HepG2 (cell line): ENCODE results near the gene CDH12. TPM values are rescaled to one million over a fixed set of nuclear protein-coding genes. Genes with fewer than 3 reads are reported as not detected.

Source experiments
- ATAC-seq: fragments of 200-7000 bp; cut with Tn5 transposase; 3 replicates; pipeline ENCODE4 v1.9.1; 2020; ENCODE audit warnings: mild to moderate bottlenecking, moderate library complexity
- BruUV-seq: library from RNA; stranded (reverse); fragments of 400-500 nt; replicated peaks from 2 replicates; lab custom pipeline; 2021; lab: Mats Ljungman, UMichigan
- CTCF ChIA-PET: fragments of 300-600 bp; formaldehyde crosslinking; extraction: SDS; loops from one replicate; lab custom pipeline; 2021; ENCODE audit warnings: low total read pairs, inconsistent platforms, low intra/inter-chr PET ratio; lab: Yijun Ruan, JAX
- POLR2A ChIA-PET: fragments of 350-600 bp; sonication (Branson Sonifier 250); formaldehyde crosslinking; loops from one replicate; lab custom pipeline; 2020; ENCODE audit warnings: antibody characterized with exemption, inconsistent platforms; lab: Yijun Ruan, JAX
- DNase-seq: peaks from one replicate; pipeline ENCODE4 v3.0.0-alpha.2; 2015; ENCODE audit warnings: low spot score
- FAIRE-seq: peaks from 3 replicates; lab custom pipeline; 2011; peaks lifted over from hg19 to GRCh38; lab: Jason Lieb, UNC
- H2AFZ ChIP-seq: one replicate; pipeline ENCODE4 v1.6.1; 2011; ENCODE audit warnings: low read length, inconsistent platforms
- H3K27ac ChIP-seq: fragments of 300-600 bp; 3 replicates; pipeline ENCODE4 v1.8.0; 2011; ENCODE audit warnings: mixed run types, mild to moderate bottlenecking, mixed read lengths, low read length, inconsistent platforms; ENCODE audit not compliant: insufficient read depth; ENCODE audit errors: extremely low read length
- H3K27me3 ChIP-seq, 2 experiments: fragments of 200-600 bp in 1 of 2; 2 replicates in 1 of 2; 3 replicates in 1 of 2; pipeline versions ENCODE4 v1.6.0 to v1.8.0; 2011; ENCODE audit warnings: low read length in 2 of 2, mild to moderate bottlenecking in 2 of 2, moderate library complexity in 2 of 2, inconsistent platforms in 1 of 2; ENCODE audit not compliant: insufficient read depth in 2 of 2, control insufficient read depth in 1 of 2
- H3K36me3 ChIP-seq, 2 experiments: fragments of 200-600 bp in 1 of 2; replicated peaks in 1 of 2; 2 replicates in 1 of 2; 3 replicates in 1 of 2; pipeline versions ENCODE4 v1.5.1 to v1.8.0; 2011; ENCODE audit warnings: low read length in 2 of 2, inconsistent platforms in 1 of 2; ENCODE audit not compliant: insufficient read depth in 2 of 2, control insufficient read depth in 1 of 2
- H3K4me1 ChIP-seq: 2 replicates; pipeline ENCODE4 v1.5.1; 2012; ENCODE audit warnings: low read length, inconsistent platforms; ENCODE audit not compliant: insufficient read depth
- H3K4me2 ChIP-seq: 2 replicates; pipeline ENCODE4 v1.6.0; 2011; ENCODE audit warnings: low read depth, low read length, inconsistent platforms
- H3K4me3 ChIP-seq, 3 experiments: fragments of 200-600 bp in 1 of 3; sonication (generic), shearing (Covaris generic) in 1 of 3; replicated peaks in 1 of 3; 2 replicates each; pipeline ENCODE4 v1.5.1; 2011 to 2016; ENCODE audit warnings: low read length in 3 of 3, inconsistent platforms in 2 of 3, low read depth in 2 of 3, mild to moderate bottlenecking in 2 of 3, control low read depth in 1 of 3, mixed read lengths in 1 of 3; ENCODE audit not compliant: insufficient read depth in 1 of 3
- H3K79me2 ChIP-seq: one replicate; pipeline ENCODE4 v1.6.1; 2011; ENCODE audit warnings: low read length, inconsistent platforms; ENCODE audit not compliant: insufficient read depth
- H3K9ac ChIP-seq: 2 replicates; pipeline ENCODE4 v1.6.0; 2011; ENCODE audit warnings: mild to moderate bottlenecking, low read depth, low read length, inconsistent platforms; ENCODE audit not compliant: insufficient read depth
- H3K9me3 ChIP-seq: 2 replicates; pipeline ENCODE4 v1.5.1; 2012; ENCODE audit warnings: mild to moderate bottlenecking, low read length
- H4K20me1 ChIP-seq: 2 replicates; pipeline ENCODE4 v1.6.0; 2011; ENCODE audit warnings: inconsistent platforms, mild to moderate bottlenecking, low read length, moderate library complexity; ENCODE audit not compliant: insufficient read depth
- GZF1 ChIP-seq: sonication (generic); formaldehyde crosslinking; IDR thresholded peaks from 2 replicates; pipeline ENCODE4 v1.5.1; 2020; ENCODE audit warnings: mild to moderate bottlenecking, missing genetic modification reagents
- HNF4G ChIP-seq, 2 experiments: sonication (generic) in 1 of 2; formaldehyde crosslinking in 1 of 2; IDR thresholded peaks; 2 replicates each; pipeline versions ENCODE4 v1.4.0 to v1.6.1; 2011 to 2020; ENCODE audit warnings: borderline replicate concordance in 2 of 2, low read depth in 2 of 2, mild to moderate bottlenecking in 2 of 2, low read length in 1 of 2, missing genetic modification reagents in 1 of 2, moderate library complexity in 1 of 2
- HNRNPLL ChIP-seq: fragments of 200-400 bp; formaldehyde crosslinking; IDR thresholded peaks from 2 replicates; pipeline ENCODE4 v1.6.1; 2017; ENCODE audit warnings: mild to moderate bottlenecking, low read depth, low read length; ENCODE audit not compliant: poor library complexity, severe bottlenecking
- ISL2 ChIP-seq: sonication (generic); formaldehyde crosslinking; IDR thresholded peaks from 2 replicates; pipeline ENCODE4 v1.5.0; 2020; ENCODE audit warnings: missing genetic modification reagents
- JARID2 ChIP-seq: sonication (generic); formaldehyde crosslinking; IDR thresholded peaks from 2 replicates; pipeline ENCODE4 v1.8.1; 2023; ENCODE audit warnings: missing genetic modification reagents, inconsistent platforms; ENCODE audit not compliant: insufficient replicate concordance
- KAT7 ChIP-seq: IDR thresholded peaks from 2 replicates; pipeline ENCODE4 v1.6.1; 2018; ENCODE audit warnings: borderline replicate concordance, missing compliant biosample characterization
- KDM5A ChIP-seq: fragments of 200-600 bp; sonication (generic); IDR thresholded peaks from 2 replicates; pipeline ENCODE4 v1.7.0; 2018; ENCODE audit warnings: antibody characterized with exemption, mild to moderate bottlenecking, low read length, borderline replicate concordance
- MTF1 ChIP-seq: sonication (generic); formaldehyde crosslinking; IDR thresholded peaks from 2 replicates; pipeline ENCODE4 v1.5.0; 2020; ENCODE audit warnings: missing genetic modification reagents
- NFE2L1 ChIP-seq: sonication (generic); formaldehyde crosslinking; IDR thresholded peaks from 2 replicates; pipeline ENCODE4 v1.4.0; 2020; ENCODE audit warnings: missing genetic modification reagents, mild to moderate bottlenecking, borderline replicate concordance
- POLR2AphosphoS5 ChIP-seq: IDR thresholded peaks from 2 replicates; pipeline ENCODE4 v1.6.1; 2012; ENCODE audit warnings: low read depth, low read length
- TAF1 ChIP-seq: sonication (generic); formaldehyde crosslinking; IDR thresholded peaks from 2 replicates; pipeline ENCODE4 v1.4.0; 2020; ENCODE audit warnings: missing genetic modification reagents
- ZNF124 ChIP-seq: sonication (generic); formaldehyde crosslinking; IDR thresholded peaks from 2 replicates; pipeline ENCODE4 v1.4.0; 2020; ENCODE audit warnings: missing genetic modification reagents
- ZNF713 ChIP-seq: sonication (generic); formaldehyde crosslinking; IDR thresholded peaks from 2 replicates; pipeline ENCODE4 v1.4.0; 2020; ENCODE audit warnings: mild to moderate bottlenecking, missing genetic modification reagents
- ZNF775 ChIP-seq: sonication (generic); formaldehyde crosslinking; IDR thresholded peaks from 2 replicates; pipeline ENCODE4 v1.4.0; 2020; ENCODE audit warnings: missing genetic modification reagents, mild to moderate bottlenecking, moderate library complexity, borderline replicate concordance
- ZSCAN25 ChIP-seq: sonication (generic); formaldehyde crosslinking; IDR thresholded peaks from 2 replicates; pipeline ENCODE4 v1.8.0; 2022; ENCODE audit warnings: mild to moderate bottlenecking, missing genetic modification reagents
- WGBS: methylation state at CpG from one replicate; pipeline ENCODE4 v1.1.6; 2017; ENCODE audit warnings: low lambda C conversion rate; 5-methylcytosine and 5-hydroxymethylcytosine counted together
- in situ Hi-C: cut with HindIII; loops from 2 replicates; pipeline ENCODE4 v1.10.0; 2017; ENCODE audit warnings: low pct_unique_long_range_greater_than_20kb; ENCODE audit not compliant: extremely low pct_ligation_motif_present
- intact Hi-C: fragments of 100-400 bp; cut with micrococcal nuclease; formaldehyde crosslinking; loops from one replicate; pipeline ENCODE4 v1.10.0; 2022; ENCODE audit not compliant: unreplicated experiment
- polyA plus RNA-seq, 8 experiments: library from polyadenylated mRNA; depleted of rRNA in 3 of 8; stranded (reverse) in 7 of 8; unstranded in 1 of 8; fragments of >200 nt; fragmentation: Illumina TruSeq in 4 of 8; extraction: Trizol in 4 of 8; gene quantifications; 2 replicates each; pipeline versions ENCODE4 v1.2.1 to v1.2.3, GENCODE V29; 2011 to 2016; ENCODE audit warnings: low read depth in 4 of 8, missing spikeins in 1 of 8, mixed read lengths in 1 of 8; ENCODE audit not compliant: insufficient read depth in 1 of 8
- total RNA-seq, 5 experiments: library from RNA; depleted of rRNA; stranded (reverse); fragments of >200 nt; fragmentation: Illumina TruSeq; extraction: Trizol; gene quantifications; 2 replicates each; pipeline ENCODE4 v1.2.3, GENCODE V29; 2016; ENCODE audit warnings: low read depth in 1 of 5
- TF ChIP-seq, protein P1 (sequence below): sonication (generic); formaldehyde crosslinking; IDR thresholded peaks from 2 replicates; pipeline ENCODE4 v1.5.0; 2020; ENCODE audit warnings: missing genetic modification reagents
- TF ChIP-seq, protein P2 (sequence below): sonication (generic); formaldehyde crosslinking; IDR thresholded peaks from 2 replicates; pipeline ENCODE4 v1.4.0; 2020; ENCODE audit warnings: mild to moderate bottlenecking, missing genetic modification reagents

Gene CDH12
- total and polyA plus RNA-seq, 2 of the 13 experiments (the other 11 are each of a cell fraction or from before 2014, with no cell fraction given): not detected

DNA sequence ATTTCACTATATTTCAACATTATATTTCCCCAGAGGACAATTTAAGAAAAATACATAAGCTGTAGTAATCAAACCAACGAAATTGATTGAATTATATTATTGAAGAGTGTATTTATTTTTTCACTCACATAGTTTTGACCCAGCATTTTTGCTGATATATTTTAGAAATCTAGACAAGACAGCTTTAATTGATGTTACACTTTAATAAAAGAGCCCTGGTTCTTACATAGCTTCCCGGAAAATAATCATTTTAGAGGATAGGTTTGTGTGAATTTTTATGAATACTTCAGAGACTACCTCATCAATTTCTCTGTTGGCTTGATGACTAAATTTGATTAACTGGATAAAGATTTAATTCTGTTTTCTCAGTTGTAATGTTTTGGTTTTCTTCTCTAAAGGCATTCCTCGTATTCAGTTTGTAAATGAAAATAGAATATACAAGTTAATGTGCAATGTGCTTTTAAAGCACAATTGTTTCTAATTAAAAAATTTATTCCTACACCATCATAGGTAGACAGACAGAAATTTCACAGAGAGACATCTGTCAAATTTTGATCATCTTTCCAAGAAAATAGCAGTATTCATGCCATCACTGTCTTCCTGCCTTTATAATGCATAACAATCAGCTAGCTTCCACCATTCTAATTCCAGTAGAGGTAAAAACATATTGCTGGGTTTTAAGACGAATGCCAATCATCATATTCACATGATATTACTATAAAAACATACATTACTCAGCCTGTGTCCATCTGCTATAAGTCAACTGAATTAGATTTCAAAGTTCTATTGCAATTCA is 441.4 kb downstream of the CDH12 start:
- ATAC-seq: no peak
- no TSS peak for BruUV-seq
- no peak overlapping the region for H3K4me3 ChIP-seq
- intact Hi-C loops (no loop called here), in situ Hi-C loops (no loop called here)
- H2AFZ ChIP-seq: no peak overlapping the region
- H3K36me3 ChIP-seq: no peaks in the 10 kb centered on the region
- no peaks in the 10 kb centered on the region for H3K4me1 ChIP-seq
- H3K27ac ChIP-seq: no peak overlapping the region
- FAIRE-seq: no peak
- POLR2A ChIA-PET: no interaction called here
- CTCF ChIA-PET: no interaction called here
- no peaks in the 10 kb centered on the region for H4K20me1 ChIP-seq
- TF ChIP-seq ZNF775 (CRISPR knock-in tag): no peak
- TF ChIP-seq ZNF713 (CRISPR knock-in tag): no peak
- no peak for TF ChIP-seq ISL2
- TF ChIP-seq ZNF124 (CRISPR knock-in tag): no peak
- no peak for TF ChIP-seq KAT7 (CRISPR knock-in tag)
- TF ChIP-seq HNF4G (IDR thresholded peaks at IDR 0.05; ENCODE audit: borderline replicate concordance, low read depth, low read length): no peak
- no peak for TF ChIP-seq HNF4G (CRISPR knock-in tag; IDR thresholded peaks at IDR 0.05; ENCODE audit: borderline replicate concordance, low read depth)
- under 1% methylated on average over 4 of the region's 4 CpGs for WGBS
- H3K27me3 ChIP-seq: no peaks in the 10 kb centered on the region
- H3K4me2 ChIP-seq: no peak overlapping the region
- DNase-seq: no peak
- H3K79me2 ChIP-seq: no peaks in the 10 kb centered on the region
- H3K9me3 ChIP-seq: no peaks in the 10 kb centered on the region
- no peak overlapping the region for H3K9ac ChIP-seq

DNA sequence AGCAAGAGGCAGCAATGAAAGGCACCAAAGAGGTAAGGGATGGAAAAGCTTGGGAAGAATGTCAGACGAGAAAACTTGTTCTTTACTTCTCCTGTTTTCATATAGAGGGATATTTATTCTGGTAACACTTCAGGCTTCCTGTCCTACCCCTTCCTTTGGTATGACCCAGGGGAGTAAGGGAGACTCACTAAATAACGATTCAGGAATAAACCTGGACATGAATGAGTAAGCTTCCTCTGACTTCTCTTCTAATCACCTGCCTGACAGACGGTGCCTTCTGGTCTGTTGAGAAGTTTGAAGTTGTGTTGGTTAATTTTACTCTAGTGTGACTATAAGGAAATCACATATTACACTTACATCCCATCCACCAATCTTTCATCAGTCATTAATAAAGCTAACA is 461.2 kb downstream of the CDH12 start:
- ChIA-PET CTCF (no interaction called here), POLR2A (no interaction called here)
- FAIRE-seq: no peak
- in situ Hi-C loops (no loop called here), intact Hi-C loops (no loop called here)
- Histone ChIP-seq H3K36me3 (no peaks in the 10 kb centered on the region), H2AFZ (no peak overlapping the region), H3K4me2 (no peak overlapping the region), H3K27ac (no peak overlapping the region), H3K9me3 (no peaks in the 10 kb centered on the region), H3K27me3 (no peaks in the 10 kb centered on the region), H3K4me1 (no peaks in the 10 kb centered on the region), H3K79me2 (no peaks in the 10 kb centered on the region), H3K9ac (no peak overlapping the region), H4K20me1 (no peaks in the 10 kb centered on the region), H3K4me3 (no peak overlapping the region)
- DNase-seq: no peak
- ATAC-seq: no peak
- BruUV-seq: no TSS peak
- WGBS: 2% methylated on average over 3 of the region's 3 CpGs
- TF ChIP-seq HNRNPLL (no peak), JARID2 (CRISPR knock-in tag) (no peak), POLR2AphosphoS5 (no peak), ZSCAN25 (CRISPR knock-in tag) (no peak), NFE2L1 (CRISPR knock-in tag) (no peak), TAF1 (no peak), KDM5A (no peak), GZF1 (no peak), MTF1 (no peak)
- TF ChIP-seq, protein P1, sequence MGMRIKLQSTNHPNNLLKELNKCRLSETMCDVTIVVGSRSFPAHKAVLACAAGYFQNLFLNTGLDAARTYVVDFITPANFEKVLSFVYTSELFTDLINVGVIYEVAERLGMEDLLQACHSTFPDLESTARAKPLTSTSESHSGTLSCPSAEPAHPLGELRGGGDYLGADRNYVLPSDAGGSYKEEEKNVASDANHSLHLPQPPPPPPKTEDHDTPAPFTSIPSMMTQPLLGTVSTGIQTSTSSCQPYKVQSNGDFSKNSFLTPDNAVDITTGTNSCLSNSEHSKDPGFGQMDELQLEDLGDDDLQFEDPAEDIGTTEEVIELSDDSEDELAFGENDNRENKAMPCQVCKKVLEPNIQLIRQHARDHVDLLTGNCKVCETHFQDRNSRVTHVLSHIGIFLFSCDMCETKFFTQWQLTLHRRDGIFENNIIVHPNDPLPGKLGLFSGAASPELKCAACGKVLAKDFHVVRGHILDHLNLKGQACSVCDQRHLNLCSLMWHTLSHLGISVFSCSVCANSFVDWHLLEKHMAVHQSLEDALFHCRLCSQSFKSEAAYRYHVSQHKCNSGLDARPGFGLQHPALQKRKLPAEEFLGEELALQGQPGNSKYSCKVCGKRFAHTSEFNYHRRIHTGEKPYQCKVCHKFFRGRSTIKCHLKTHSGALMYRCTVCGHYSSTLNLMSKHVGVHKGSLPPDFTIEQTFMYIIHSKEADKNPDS (CRISPR knock-in tag): no peak
- TF ChIP-seq, protein P2, sequence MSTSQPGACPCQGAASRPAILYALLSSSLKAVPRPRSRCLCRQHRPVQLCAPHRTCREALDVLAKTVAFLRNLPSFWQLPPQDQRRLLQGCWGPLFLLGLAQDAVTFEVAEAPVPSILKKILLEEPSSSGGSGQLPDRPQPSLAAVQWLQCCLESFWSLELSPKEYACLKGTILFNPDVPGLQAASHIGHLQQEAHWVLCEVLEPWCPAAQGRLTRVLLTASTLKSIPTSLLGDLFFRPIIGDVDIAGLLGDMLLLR (CRISPR knock-in tag): no peak
